ENCODE results near the gene LIX1L.

Gene LIX1L

DNA sequence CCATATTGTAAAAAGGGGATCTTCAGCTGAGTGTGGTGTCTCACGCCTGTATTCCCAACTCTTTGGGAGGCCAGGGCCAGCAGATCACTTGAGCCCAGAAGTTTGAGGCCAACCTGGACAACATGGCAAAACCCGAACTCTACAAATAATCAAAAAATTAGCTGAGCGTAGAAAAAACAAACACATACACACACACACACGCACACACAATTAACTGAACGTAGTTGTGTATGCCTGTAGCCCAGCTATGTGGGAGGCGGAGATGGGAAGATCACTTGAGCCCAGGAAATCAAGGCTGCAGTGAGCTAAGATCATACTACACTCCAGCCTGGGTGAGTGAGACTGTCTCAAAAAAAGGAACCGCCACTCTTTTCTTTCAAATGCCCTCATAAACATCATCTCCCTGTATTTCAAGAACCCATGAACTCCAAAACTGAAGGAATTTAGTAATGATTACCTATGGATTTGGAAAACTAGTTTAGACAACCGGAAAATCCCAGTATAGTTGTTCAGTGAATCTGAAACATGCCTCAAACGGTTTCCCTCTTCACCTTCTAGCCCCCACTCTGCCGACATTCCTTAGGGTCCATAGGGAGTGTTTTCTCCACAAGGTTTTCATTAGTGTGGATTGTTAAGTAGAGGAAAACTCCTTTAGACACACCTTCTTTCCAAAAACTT lies 34.1 kb upstream of the LIX1L start:
- Histone ChIP-seq H3K14ac (ENCODE audit: low read length) (no peak overlapping the region), H2BK5ac (ENCODE audit: low read depth, low read length, poor library complexity) (no peak overlapping the region), H4K12ac (ENCODE audit: low read depth, low read length) (no peak overlapping the region), H3K4me1 (ENCODE audit: control insufficient read depth in 1 of 2, insufficient read depth in 2 of 2, low read length in 2 of 2) (peaks cover 7 to 16% of the 10 kb centered on the region in 2 experiments), H2AFZ (ENCODE audit: insufficient read depth, low read length, poor library complexity) (no peak overlapping the region), H3K4me3 (ENCODE audit: low read depth, low read length) (no peak overlapping the region), H3K27me3 (ENCODE audit: insufficient read depth, low read length) (no peaks in the 10 kb centered on the region), H3K79me1 (ENCODE audit: low read length) (peaks cover 2% of the 10 kb centered on the region), H3K23ac (ENCODE audit: low read length) (no peak overlapping the region), H3K4ac (ENCODE audit: low read depth, low read length) (no peak overlapping the region), H3K9ac (ENCODE audit: low read length) (no peak overlapping the region), H2BK120ac (ENCODE audit: insufficient read depth, low read length, poor library complexity) (no peak overlapping the region), H3K4me2 (ENCODE audit: low read length) (no peak overlapping the region), H2AK5ac (ENCODE audit: low read length) (no peak overlapping the region), H3K79me2 (ENCODE audit: control insufficient read depth, insufficient read depth, low read length, poor library complexity) (no peaks in the 10 kb centered on the region), H3K27ac (ENCODE audit: low read depth, low read length) (no peak overlapping the region), H3K36me3 (ENCODE audit: control insufficient read depth in 1 of 2, insufficient read depth in 2 of 2, low read length in 2 of 2) (peaks cover 6 to 8% of the 10 kb centered on the region in 2 experiments), H3K9me3 (ENCODE audit: insufficient read depth, low read depth, low read length) (no peaks in the 10 kb centered on the region), H3K18ac (ENCODE audit: low read length) (no peak overlapping the region), H4K8ac (ENCODE audit: low read depth, low read length) (no peak overlapping the region), H4K91ac (ENCODE audit: low read depth, low read length) (no peak overlapping the region), H2BK12ac (ENCODE audit: low read length) (no peak overlapping the region)
- no peak for DNase-seq
- 100% methylated on average over 2 of the region's 10 CpGs for WGBS (ENCODE audit: extremely low coverage, insufficient coverage, insufficient read length)

DNA sequence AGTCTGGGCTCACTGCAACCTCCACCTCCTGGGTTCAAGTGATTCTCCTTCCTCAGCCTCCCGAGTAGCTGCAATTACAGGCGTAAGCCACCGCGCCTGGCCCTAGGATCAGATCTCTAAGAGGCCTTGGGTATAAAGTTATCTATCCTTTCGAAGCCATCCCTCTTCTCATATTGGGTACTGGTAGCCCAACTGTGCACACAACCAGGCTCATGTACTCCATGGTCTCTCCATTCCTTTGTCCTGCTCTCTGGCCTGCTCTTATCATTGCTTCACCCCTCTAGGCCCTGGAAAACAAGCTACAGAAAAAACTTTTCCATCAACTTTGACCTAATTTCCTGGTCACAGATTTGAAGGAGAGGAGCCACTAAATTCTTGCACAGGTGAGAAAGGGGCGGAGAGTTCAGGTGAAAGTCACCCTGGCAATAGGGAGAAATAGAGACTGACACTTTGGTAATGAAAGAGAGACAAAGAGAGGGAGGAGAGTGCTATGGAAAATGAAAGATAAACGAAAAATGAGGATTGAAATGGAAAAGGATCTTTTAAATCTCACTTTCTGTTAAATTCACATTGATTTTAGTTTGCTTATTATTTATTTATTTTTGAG lies 32.5 kb upstream of the LIX1L start:
- H2BK5ac ChIP-seq (ENCODE audit: low read depth, low read length, poor library complexity), result no peak overlapping the region
- H3K9ac ChIP-seq (ENCODE audit: low read length), result no peak overlapping the region
- H3K4me3 ChIP-seq (ENCODE audit: low read depth, low read length), result no peak overlapping the region
- 100% methylated on average over 1 of the region's 7 CpGs for WGBS (ENCODE audit: extremely low coverage, insufficient coverage, insufficient read length)
- peak in 1 of 2 donors; percentile 26 for DNase-seq
- H3K4me1 ChIP-seq (ENCODE audit: control insufficient read depth in 1 of 2, insufficient read depth in 2 of 2, low read length in 2 of 2), result peaks cover 7 to 18% of the 10 kb centered on the region in 2 experiments
- H2AK5ac ChIP-seq (ENCODE audit: low read length), result no peak overlapping the region
- no peak overlapping the region for H4K8ac ChIP-seq (ENCODE audit: low read depth, low read length)
- no peak overlapping the region for H2AFZ ChIP-seq (ENCODE audit: insufficient read depth, low read length, poor library complexity)
- no peak overlapping the region for H3K18ac ChIP-seq (ENCODE audit: low read length)
- H3K9me3 ChIP-seq (ENCODE audit: insufficient read depth, low read depth, low read length), result no peaks in the 10 kb centered on the region
- no peak overlapping the region for H2BK12ac ChIP-seq (ENCODE audit: low read length)
- peaks cover 6 to 8% of the 10 kb centered on the region in 2 experiments for H3K36me3 ChIP-seq (ENCODE audit: control insufficient read depth in 1 of 2, insufficient read depth in 2 of 2, low read length in 2 of 2)
- H3K23ac ChIP-seq (ENCODE audit: low read length), result no peak overlapping the region
- no peak overlapping the region for H3K4ac ChIP-seq (ENCODE audit: low read depth, low read length)
- no peak overlapping the region for H3K14ac ChIP-seq (ENCODE audit: low read length)
- peak overlapping the region; percentile 24 for H2BK120ac ChIP-seq (ENCODE audit: insufficient read depth, low read length, poor library complexity)
- H3K79me2 ChIP-seq (ENCODE audit: control insufficient read depth, insufficient read depth, low read length, poor library complexity), result no peaks in the 10 kb centered on the region
- H4K91ac ChIP-seq (ENCODE audit: low read depth, low read length), result peak overlapping the region; percentile 39
- H3K79me1 ChIP-seq (ENCODE audit: low read length), result peaks cover 2% of the 10 kb centered on the region
- no peak overlapping the region for H4K12ac ChIP-seq (ENCODE audit: low read depth, low read length)
- H3K27ac ChIP-seq (ENCODE audit: low read depth, low read length), result no peak overlapping the region
- peak overlapping the region; percentile 23 for H3K4me2 ChIP-seq (ENCODE audit: low read length)
- H3K27me3 ChIP-seq (ENCODE audit: insufficient read depth, low read length), result no peaks in the 10 kb centered on the region

DNA sequence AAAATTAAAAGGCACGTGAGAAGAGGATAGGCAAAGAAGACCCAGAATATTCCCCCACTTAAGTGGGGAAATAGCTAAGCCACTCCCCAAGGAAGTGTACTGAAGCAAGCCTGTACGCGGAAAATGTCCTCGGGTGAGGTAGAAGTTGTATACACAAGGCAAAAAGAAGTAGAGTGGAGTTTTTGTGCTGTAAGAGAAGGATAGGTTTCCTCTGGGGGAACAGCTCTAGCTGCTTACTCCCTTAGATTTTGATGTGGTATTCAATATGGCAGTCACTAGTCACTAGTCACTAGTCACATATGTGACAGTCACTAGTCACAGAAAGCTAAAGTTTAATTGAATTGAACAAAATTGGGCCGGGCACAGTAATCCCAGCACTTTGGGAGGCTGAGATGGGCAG lies 31.0 kb upstream of the LIX1L start:
- Histone ChIP-seq H3K9me3 (ENCODE audit: insufficient read depth, low read depth, low read length) (no peaks in the 10 kb centered on the region), H4K12ac (ENCODE audit: low read depth, low read length) (no peak overlapping the region), H3K4me3 (ENCODE audit: low read depth, low read length) (no peak overlapping the region), H3K14ac (ENCODE audit: low read length) (no peak overlapping the region), H2BK12ac (ENCODE audit: low read length) (no peak overlapping the region), H2AK5ac (ENCODE audit: low read length) (no peak overlapping the region), H2BK5ac (ENCODE audit: low read depth, low read length, poor library complexity) (no peak overlapping the region), H2AFZ (ENCODE audit: insufficient read depth, low read length, poor library complexity) (no peak overlapping the region), H3K9ac (ENCODE audit: low read length) (no peak overlapping the region), H4K8ac (ENCODE audit: low read depth, low read length) (no peak overlapping the region), H3K79me2 (ENCODE audit: control insufficient read depth, insufficient read depth, low read length, poor library complexity) (no peaks in the 10 kb centered on the region), H3K4ac (ENCODE audit: low read depth, low read length) (no peak overlapping the region), H3K27ac (ENCODE audit: low read depth, low read length) (no peak overlapping the region), H3K4me2 (ENCODE audit: low read length) (no peak overlapping the region), H3K27me3 (ENCODE audit: insufficient read depth, low read length) (no peaks in the 10 kb centered on the region), H4K91ac (ENCODE audit: low read depth, low read length) (no peak overlapping the region), H2BK120ac (ENCODE audit: insufficient read depth, low read length, poor library complexity) (no peak overlapping the region), H3K23ac (ENCODE audit: low read length) (no peak overlapping the region), H3K79me1 (ENCODE audit: low read length) (peaks cover 6% of the 10 kb centered on the region), H3K18ac (ENCODE audit: low read length) (no peak overlapping the region), H3K4me1 (ENCODE audit: control insufficient read depth in 1 of 2, insufficient read depth in 2 of 2, low read length in 2 of 2) (peaks cover 11 to 19% of the 10 kb centered on the region in 2 experiments), H3K36me3 (ENCODE audit: control insufficient read depth in 1 of 2, insufficient read depth in 2 of 2, low read length in 2 of 2) (peaks cover 2% of the 10 kb centered on the region in 2 experiments)
- whole genome bisulfite sequencing (ENCODE audit: extremely low coverage, insufficient coverage, insufficient read length), result no CpG with 5 or more reads among the region's 5 CpGs
- DNase-seq, result no peak

DNA sequence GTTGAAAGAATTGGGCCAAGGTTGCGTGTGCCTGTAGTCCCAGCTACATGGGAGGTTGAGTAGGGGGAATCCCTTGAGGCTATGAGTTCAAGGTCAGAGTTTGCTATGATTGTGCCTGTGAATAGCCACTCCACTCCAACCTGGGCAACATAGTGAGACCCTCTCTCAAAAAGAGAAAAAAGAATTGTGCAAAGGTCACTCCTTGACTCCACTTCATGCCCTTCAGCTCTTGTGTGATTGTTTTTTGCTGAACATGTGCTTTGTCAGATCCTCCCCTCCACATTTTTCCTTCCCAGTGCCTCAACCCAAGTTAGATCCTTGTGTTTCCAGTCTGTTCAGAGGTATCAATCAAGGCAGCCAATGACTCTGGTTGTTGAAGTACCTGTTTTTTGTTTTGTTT lies 30.1 kb upstream of the LIX1L start:
- peaks cover 6% of the 10 kb centered on the region for H3K79me1 ChIP-seq (ENCODE audit: low read length)
- H3K23ac ChIP-seq (ENCODE audit: low read length), result no peak overlapping the region
- no peak overlapping the region for H2BK12ac ChIP-seq (ENCODE audit: low read length)
- DNase-seq, result no peak
- no peak overlapping the region for H3K9ac ChIP-seq (ENCODE audit: low read length)
- peaks cover 11 to 19% of the 10 kb centered on the region in 2 experiments for H3K4me1 ChIP-seq (ENCODE audit: control insufficient read depth in 1 of 2, insufficient read depth in 2 of 2, low read length in 2 of 2)
- no peak overlapping the region for H2BK120ac ChIP-seq (ENCODE audit: insufficient read depth, low read length, poor library complexity)
- no CpG with 5 or more reads among the region's 1 CpG for WGBS (ENCODE audit: extremely low coverage, insufficient coverage, insufficient read length)
- no peak overlapping the region for H2AFZ ChIP-seq (ENCODE audit: insufficient read depth, low read length, poor library complexity)
- H3K36me3 ChIP-seq (ENCODE audit: control insufficient read depth in 1 of 2, insufficient read depth in 2 of 2, low read length in 2 of 2), result no peaks in the 10 kb centered on the region
- no peak overlapping the region for H4K12ac ChIP-seq (ENCODE audit: low read depth, low read length)
- H3K27ac ChIP-seq (ENCODE audit: low read depth, low read length), result no peak overlapping the region
- H4K91ac ChIP-seq (ENCODE audit: low read depth, low read length), result no peak overlapping the region
- no peak overlapping the region for H3K4me3 ChIP-seq (ENCODE audit: low read depth, low read length)
- no peak overlapping the region for H2AK5ac ChIP-seq (ENCODE audit: low read length)
- no peaks in the 10 kb centered on the region for H3K27me3 ChIP-seq (ENCODE audit: insufficient read depth, low read length)
- H3K18ac ChIP-seq (ENCODE audit: low read length), result no peak overlapping the region
- H4K8ac ChIP-seq (ENCODE audit: low read depth, low read length), result peak overlapping the region; percentile 33
- no peaks in the 10 kb centered on the region for H3K79me2 ChIP-seq (ENCODE audit: control insufficient read depth, insufficient read depth, low read length, poor library complexity)
- no peaks in the 10 kb centered on the region for H3K9me3 ChIP-seq (ENCODE audit: insufficient read depth, low read depth, low read length)
- no peak overlapping the region for H3K4me2 ChIP-seq (ENCODE audit: low read length)
- no peak overlapping the region for H2BK5ac ChIP-seq (ENCODE audit: low read depth, low read length, poor library complexity)
- H3K4ac ChIP-seq (ENCODE audit: low read depth, low read length), result no peak overlapping the region
- H3K14ac ChIP-seq (ENCODE audit: low read length), result no peak overlapping the region

Measured in trophoblast cell (in vitro differentiated cells and primary cell).